ENCODE results near the gene ZNRF2. TPM values are rescaled to one million over a fixed set of nuclear protein-coding genes. Genes with fewer than 3 reads are reported as not detected.
"Not testable (repeated sequence)": the region's sequence is repeated elsewhere in the genome, so short reads cannot be mapped to it uniquely, and the experiment has no call there.

The ZNRF2 gene
- total RNA-seq, 1 donor from 2014 or later: 27.8 TPM

DNA sequence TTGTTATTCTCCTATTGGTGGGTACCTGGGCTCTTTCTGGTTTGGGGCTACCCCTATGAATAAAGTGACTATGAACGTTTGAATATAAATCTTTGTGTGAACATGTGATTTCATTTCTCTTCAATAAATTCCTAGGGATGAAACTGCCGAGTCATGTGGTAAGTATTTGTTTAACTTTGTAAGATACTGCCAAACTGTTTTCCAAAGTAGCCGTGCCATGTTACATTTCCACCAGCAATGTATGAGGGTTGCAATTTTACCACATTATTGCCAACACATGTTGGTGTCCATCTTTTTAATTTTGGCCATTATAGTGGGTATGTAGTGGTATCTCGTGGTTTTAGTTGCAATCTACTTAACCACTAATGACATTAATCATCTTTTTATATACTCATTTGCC, 94.7 kb downstream of the ZNRF2 start:
- no peak for ATAC-seq
- DNase-seq (ENCODE audit: low spot score): no peak
- intact Hi-C loops (cut with DNase I): no loop called here

DNA sequence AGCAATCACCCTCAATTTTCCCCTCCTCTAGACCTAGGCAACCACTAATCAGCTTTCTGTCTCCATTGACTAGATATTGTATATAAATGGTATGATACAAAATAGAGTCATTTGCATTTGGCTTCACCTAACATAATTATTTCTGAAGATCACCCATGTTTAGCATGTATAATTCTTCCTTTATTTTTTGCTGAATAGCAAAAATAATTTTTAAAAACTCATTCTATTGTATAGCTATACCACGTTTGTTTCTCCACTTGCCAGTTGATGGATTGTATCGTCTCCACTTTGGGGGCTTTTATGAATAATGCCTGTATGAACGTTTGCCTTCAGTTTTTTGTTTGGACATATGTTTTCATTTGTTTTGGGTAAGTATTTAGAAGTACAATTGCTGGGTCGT, 95.3 kb downstream of the ZNRF2 start:
- intact Hi-C loops (cut with DNase I): no loop called here
- ATAC-seq (no peak), DNase-seq (ENCODE audit: low spot score) (no peak)

DNA sequence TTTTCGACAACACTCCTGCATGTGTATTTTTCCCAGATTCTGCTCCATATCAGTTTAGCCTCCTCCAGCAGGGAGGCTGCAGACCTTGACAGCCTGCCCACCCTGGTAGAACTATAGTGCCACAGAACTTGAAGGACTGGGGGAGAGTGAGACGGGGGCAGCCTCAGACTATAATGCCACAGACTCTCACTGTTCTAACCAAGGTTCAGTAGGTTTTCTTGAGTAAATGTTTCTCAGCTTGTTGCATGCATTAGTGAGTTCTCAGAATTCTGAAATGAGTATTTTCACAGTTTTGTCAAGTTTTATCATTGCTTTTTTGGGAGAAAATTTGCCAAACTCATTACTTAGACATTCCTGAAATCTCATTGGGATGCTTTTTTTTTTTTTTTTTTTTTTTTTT, 95.9 kb downstream of the ZNRF2 start:
- ATAC-seq (no peak), DNase-seq (ENCODE audit: low spot score) (no peak)
- intact Hi-C loops (cut with DNase I): no loop called here

DNA sequence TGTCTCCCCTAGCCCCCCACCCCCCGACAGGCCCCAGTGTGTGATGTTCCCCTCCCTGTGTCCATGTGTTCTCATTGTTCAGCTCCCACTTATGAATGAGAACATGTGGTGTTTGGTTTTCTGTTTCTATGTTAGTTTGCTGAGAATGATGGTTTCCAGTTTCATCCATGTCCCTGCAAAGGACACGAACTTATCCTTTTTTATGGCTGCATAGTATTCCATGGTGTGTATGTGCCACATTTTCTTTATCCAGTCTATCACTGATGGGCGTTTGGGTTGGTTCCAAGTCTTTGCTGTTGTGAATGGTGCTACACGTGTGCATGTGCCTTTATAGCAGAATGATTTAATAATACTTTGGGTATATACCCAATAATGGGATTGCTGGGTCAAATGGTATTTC, 96.4 kb downstream of the ZNRF2 start:
- DNase-seq (ENCODE audit: low spot score); ATAC-seq; intact Hi-C loops (cut with DNase I): not testable (repeated sequence)

DNA sequence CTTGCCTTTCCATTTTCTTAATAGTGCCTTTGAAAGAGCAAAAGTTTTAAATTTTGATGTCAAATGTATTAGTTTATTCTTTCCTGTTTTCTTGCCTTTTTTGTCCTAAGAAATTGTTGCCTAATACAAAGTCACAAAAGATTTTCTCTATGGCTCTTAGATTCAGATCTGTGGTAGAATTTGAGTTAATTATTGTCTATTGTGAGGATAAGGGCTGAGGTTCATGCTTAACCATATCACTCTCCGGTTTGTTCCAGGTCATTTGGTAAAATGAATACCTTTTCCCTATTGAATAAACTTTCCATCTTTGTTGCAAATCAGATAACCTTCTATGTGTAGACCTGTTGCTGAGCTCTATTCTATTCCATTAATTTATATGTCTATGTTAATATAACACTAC, 98.2 kb downstream of the ZNRF2 start:
- intact Hi-C loops (cut with DNase I): no loop called here
- no peak for ATAC-seq
- no peak for DNase-seq (ENCODE audit: low spot score)

DNA sequence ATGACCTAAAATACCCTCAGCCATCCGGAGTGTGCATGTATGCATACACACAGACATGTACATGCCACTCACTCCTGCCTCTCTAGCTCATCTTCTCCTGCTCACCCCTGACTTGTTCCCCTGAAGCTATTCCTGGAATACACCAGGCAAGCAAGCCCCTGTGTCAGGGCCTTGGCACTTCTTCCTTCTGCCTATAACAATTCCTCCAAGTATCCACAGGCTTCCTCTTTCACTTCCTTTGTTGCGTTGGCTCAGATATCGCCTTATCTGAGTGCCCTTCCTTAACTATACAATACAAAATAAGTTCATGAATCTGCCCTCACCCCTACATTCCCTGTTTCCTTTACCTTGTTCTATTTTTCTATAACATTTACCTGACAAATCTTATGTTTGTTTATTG, 105.4 kb downstream of the ZNRF2 start:
- intact Hi-C loops (cut with DNase I): no loop called here
- DNase-seq (ENCODE audit: low spot score): no peak
- ATAC-seq: peak; percentile 32

DNA sequence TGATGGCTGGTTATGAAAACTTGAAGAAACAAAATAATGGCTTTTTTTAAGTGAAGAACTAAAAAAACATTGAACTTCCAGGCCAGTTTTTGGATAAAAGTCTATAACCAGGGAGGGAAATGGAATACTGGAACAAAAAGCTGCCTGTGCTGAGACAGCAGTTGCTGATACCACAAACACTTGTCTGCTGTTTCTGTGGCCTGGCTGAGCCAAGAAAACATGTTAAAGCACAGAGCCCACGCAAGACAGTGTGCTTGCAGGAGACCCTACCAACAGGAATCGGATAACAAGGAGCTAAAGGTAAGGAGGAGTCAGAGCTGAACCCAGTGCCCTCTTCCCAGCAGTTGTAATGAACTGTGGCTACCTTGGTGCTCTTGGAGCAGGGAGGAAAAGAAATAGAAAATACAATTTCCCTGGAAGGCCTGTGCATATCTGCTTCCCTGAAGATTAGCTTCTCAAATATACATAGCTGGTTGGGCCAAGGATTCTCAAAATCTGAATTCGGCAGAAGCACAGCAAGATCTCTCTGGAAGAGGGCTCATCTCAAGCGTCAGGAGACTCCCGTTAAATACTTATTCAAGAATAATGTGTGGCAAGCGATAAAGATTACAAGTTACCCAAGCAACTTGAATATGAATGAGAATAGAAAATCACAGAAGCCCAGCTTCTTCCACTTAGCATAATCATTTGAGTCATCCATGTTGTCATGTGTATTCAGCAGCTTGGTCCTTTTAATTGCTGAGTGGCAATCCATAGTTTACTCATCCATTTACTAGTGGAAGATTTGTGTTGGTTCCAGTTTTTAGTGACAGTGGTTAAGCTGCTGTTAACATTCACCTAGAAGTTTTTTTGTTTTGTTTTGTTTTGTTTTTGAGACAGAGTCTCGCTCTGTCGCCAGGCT, 106.6 kb downstream of the ZNRF2 start:
- ATAC-seq: no peak
- DNase-seq (ENCODE audit: low spot score): no peak
- intact Hi-C loops (cut with DNase I): no loop called here

DNA sequence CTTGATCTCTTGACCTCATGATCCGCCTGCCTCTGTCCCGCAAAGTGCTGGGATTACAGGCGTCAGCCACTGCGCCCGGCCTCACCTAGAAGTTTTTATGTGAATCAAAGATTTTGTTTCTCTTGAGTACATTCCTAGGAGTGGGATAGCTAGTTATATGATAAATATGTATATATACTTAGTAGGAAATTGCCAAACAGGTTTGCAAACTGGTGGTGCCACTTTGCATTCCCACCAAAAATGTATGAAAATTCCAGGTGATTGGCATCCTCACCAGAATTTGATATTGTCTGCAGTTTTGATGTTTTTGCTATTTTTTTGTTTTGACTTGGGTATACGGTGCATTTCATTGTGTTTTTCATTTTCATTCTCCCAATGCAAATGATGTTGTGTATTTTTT, 107.4 kb downstream of the ZNRF2 start:
- ATAC-seq (no peak), DNase-seq (ENCODE audit: low spot score) (no peak)
- intact Hi-C loops (cut with DNase I): no loop called here

DNA sequence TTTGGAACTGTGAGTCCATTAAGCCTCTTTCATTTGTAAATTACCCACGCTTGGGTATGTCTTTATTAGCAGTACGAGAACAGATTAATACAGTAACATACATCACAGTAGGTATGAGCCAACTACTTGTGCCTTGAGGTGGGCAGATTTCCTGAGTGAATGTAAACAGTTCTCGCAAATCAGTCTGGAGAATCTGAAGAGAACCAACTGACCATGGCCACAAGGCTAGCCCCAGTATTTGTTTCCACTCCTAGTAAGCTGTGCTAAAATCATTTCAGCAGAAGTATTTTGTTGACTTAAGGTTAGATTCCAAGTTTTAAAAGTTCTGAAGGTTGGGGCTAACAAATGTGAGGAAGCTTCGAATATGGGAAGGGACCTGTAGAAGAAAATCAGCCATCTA, 111.3 kb downstream of the ZNRF2 start:
- intact Hi-C loops (cut with DNase I): no loop called here
- ATAC-seq (no peak), DNase-seq (ENCODE audit: low spot score) (no peak)

DNA sequence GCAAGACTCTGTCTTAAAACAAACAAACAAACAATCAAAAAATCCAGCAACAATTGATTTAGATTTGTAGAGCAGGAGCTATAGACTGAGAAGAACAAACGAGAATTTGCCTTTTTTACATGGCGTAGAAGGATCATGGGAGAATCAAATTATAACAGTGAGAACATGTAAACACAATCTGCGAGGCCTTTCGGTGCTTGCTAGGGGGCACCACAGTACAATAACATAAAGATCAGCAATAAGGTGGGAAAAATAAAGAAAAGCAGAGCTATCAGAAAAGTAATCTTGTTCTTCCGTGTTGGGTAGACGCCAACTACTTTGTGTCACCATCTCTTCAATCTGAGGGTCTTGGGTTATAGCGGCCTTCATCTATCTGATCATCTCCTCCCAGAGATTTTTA, 112.0 kb downstream of the ZNRF2 start:
- DNase-seq (ENCODE audit: low spot score) (no peak), ATAC-seq (no peak)
- intact Hi-C loops (cut with DNase I): no loop called here

DNA sequence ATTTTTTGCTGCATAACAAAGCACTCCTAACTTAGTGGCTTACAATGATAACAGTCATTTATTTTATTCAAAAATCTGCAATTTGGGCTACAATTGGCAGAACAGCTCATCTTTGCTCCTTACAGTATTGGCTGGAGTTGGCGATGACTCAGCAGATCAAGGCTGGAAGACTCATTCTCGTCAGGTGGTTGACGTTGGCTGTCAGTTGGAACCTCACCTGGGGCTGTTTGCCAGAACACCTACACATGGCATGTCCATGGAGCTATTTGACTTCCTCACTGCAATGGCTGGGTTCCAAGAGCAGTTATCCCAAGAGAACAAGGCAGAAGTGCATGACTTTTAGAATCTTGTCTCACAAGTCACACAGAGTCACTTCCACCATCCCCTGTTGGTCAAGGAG, 119.1 kb downstream of the ZNRF2 start:
- no peak for ATAC-seq
- DNase-seq (ENCODE audit: low spot score): no peak
- intact Hi-C loops (cut with DNase I): no loop called here

DNA sequence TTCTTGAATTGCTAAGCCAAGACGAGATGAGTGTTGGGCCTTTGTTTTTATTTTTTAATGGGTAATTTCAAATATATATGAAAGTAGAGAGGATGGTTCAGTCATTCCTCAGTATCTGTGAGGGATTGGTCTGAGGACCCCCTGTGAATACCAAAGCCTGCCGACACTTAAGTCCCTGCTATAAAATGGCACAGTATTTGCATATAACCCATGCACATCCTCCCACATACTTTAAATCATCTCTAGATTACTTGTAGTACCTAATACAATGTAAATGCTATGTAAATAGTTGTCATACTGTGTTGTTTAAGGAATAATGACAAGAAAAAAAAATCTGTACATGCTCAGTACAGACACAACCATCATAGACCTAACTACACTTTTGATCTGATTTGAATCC, 120.8 kb downstream of the ZNRF2 start:
- DNase-seq (ENCODE audit: low spot score) (no peak), ATAC-seq (no peak)
- intact Hi-C loops (cut with DNase I): no loop called here

DNA sequence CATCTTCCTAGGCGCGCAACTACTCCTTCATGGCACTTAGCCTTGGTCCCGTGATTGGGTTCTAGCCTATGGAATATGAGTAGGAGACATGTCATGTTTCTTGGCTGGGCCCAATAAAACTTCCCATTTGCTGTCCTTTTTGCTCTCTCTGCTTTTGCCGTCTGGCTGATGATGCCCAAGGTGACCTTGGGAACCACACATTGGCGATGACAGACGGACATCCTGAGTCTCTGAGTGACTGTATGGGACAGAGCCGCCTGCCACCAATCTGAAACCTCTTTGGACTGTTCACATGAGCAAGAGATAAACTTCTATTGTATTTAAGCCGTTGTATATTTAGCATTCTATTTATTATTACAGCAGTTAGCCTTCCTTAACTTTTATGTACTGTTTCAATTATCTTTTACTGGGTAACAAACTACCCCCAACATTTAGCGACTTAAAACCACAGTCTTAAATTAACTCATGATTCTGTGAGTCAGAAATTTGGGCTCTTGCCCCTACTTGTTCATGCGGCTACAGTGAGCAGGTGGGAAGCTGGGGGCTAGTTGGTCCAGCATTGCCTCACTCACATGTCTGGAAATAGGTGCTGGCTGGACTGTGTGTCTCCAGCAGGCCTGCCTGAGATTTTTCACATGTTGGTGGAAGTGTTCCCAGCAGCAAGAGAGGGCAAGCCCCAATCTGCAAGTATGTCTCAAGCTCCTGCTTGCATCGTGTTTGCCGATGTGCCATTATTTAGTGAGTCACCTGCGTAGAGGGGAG, 122.4 kb downstream of the ZNRF2 start:
- DNase-seq (ENCODE audit: low spot score) (no peak), ATAC-seq (no peak)
- intact Hi-C loops (cut with DNase I): no loop called here

DNA sequence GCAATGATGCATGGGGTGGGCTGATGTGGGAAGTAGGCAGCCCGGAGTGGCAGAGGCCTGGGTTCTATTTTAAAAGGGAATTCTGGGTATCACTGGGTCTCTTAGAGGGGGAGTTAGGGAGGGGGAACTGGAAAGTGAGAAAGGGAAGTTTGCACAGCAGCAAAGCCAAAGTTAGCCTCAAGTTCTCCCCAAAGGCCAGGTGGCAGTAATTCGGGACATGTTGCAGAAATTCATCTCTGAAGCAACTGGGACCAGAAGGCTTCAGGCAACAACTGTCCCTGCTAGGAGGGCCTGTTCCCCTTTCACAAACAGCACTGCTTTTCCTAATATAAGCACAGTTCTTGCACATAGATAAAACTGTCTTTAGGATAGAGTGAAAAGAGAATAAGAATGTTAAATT, 126.8 kb downstream of the ZNRF2 start:
- ATAC-seq (no peak), DNase-seq (ENCODE audit: low spot score) (no peak)
- intact Hi-C loops (cut with DNase I): loop anchor here (5.0 kb wide), 1 partner anchor 244 kb away; no protein-coding TSS in a partner anchor

DNA sequence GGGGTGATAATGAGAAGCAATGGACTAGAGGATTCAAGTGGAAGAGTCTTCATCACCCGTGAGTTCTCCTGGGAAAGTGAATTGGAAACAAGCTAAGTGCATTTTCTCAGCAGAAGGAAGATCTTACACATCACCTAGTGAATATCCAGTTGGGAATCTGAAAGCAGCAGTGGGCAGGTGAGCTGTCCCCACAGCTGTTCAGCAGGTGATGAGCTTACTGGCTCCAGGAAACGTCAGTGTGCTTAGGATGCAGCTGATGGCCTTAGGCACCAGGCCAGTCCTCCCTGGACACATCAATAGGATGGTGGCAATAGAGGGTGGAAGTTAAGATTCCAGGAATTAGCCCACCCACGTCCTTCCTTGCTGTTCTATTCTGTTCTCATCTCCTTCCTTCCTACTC, 127.5 kb downstream of the ZNRF2 start:
- DNase-seq (ENCODE audit: low spot score) (no peak), ATAC-seq (no peak)
- intact Hi-C loops (cut with DNase I): loop anchor here (5.0 kb wide), 1 partner anchor 245 kb away; no protein-coding TSS in a partner anchor

DNA sequence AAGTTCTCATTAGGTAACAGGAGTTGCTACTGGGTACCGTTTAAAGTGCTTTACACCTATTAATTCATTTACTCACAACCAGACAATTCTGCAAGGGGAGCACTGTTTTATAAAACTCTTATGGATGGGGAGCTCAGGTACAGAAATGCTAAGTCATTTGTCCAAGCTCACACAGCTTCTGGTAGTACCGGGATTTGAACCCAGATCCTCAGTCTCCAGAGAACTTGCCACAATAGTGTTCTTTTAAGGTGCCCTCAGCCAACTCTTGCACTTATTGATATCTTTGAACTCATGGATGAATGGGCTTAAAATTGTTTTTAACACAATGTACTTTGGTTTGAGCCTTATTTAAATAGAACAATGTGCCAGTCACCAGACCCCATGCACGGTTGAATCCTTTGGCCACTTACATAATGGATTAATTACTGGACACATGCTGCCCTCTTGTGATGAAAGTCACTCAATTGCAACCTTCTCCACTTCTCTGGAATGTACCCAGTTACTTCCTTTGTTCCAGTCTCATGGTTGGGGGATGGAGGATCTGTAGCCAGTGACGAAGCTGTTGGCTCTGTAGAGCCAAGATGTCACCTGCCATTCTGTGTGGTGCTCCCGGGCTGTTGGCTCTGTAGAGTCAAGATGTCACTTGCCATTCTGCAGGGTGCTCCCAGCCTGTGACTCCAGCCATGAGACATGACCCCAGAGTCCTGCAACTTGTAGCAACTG, 128.5 kb downstream of the ZNRF2 start:
- peak; percentile 91 for ATAC-seq
- no peak for DNase-seq (ENCODE audit: low spot score)
- intact Hi-C loops (cut with DNase I): loop anchor here (5.0 kb wide), 1 partner anchor 246 kb away; no protein-coding TSS in a partner anchor

DNA sequence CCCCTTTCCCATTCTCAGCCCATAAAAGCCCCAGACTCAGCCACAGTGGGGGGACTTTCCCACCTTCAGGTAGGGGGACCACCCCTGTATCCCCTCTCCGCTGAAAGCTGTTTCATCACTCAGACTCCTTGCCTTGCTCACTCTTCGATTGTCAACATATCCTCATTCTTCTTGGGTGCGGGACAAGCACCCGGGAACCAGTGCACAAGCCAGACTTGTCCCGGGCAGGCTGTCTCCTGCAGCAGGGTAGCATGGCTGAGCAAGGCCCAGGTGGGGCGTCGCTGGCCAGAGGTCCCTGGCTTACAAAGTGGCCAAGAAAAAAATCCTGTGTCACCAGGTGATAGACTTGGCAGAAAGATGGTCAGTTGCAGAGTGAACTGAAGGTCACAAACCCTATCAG, 129.5 kb downstream of the ZNRF2 start:
- intact Hi-C loops (cut with DNase I): loop anchor here (5.0 kb wide), 1 partner anchor 247 kb away; no protein-coding TSS in a partner anchor
- no peak for ATAC-seq

More for the DNA sequence above, 129.5 kb downstream of the ZNRF2 start:
- no peak for DNase-seq (ENCODE audit: low spot score)

Measured in sciatic nerve (tissue), 2 donors.